Cerebellar nuclear complex (tissue), 1 donor: ENCODE results near the gene B3GNT8.
"Not testable (repeated sequence)": the region's sequence is repeated elsewhere in the genome, so short reads cannot be mapped to it uniquely, and the experiment has no call there.

Experiments
- DNase-seq, 2 experiments: peaks; one replicate each; lab custom pipeline; 2025; lab: John Stamatoyannopoulos, UW

Gene B3GNT8

DNA sequence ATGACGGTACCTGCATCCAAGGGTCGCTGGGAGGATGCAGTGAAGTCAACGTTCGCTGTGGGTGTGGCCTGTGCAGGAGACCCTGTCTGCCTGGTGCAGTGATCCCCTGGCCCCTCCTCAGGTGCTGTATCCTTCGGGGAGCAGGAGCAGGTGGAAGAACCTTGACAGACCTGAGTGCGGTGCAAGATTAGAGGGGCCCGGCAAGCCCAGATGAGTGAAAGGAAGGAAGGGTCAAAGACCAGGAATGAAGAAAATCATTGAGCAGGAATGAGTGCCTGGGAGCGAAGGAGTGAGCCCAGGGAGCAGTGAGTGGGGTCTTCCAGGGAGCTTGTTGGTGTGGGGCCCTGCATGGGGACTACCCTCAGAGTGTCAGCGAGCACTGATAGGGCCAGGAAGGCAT is 12.7 kb downstream of the B3GNT8 start:
- no peak for DNase-seq

DNA sequence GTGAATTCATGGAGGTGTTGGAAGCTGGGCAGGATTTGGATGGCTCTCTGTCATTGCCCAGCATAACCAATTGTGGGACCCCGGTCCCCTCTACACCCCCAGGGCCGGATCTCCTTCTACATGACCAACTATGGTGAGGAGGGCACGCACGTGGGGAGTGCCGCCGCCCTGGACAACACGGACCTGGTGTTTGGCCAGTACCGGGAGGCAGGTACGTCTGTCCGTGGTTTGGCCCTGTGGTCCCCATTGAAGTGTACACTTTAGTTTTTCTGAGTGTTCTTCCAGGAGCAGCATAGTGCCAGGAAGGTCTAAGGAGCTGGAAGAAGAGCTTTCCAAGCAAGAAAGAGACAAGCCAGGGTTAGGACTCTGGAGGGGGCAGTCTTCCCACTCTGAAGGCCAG is 13.2 kb downstream of the B3GNT8 start:
- no peak for DNase-seq

DNA sequence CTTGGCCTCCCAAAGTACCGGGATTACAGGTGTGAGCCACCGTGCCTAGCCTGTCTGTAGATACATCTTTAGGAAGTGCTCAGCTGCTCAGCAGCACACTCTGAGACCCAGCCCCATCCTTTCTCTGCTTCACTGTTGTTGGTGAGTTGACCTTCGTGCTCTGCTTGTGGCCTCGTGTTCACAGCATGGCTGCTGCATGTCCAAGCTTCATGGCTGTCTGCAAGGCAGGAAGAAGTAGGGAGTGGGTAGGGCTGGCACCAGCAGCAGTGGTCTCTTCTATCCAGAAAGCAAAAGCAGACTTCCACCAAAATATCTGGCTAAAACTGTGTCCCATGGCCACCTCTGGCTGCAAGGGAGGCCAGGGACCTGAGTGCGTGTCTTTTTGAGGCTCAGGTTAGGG is 14.2 kb downstream of the B3GNT8 start:
- DNase-seq, result no peak

DNA sequence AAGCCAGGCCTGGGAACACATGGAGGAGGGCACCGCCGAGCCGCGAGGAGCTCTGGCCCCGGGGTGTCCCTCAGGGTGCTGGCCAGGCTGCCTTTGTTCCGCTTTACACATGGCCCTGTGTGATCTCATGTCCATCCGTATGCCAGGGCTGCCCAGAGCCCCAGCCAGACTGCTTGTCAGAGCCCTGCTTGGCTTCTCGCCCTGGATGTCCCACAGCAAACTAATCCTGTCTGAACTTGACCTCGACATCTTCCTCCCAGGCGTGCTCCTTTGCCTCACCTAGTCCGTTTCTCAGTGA is 15.3 kb downstream of the B3GNT8 start:
- DNase-seq, result no peak

DNA sequence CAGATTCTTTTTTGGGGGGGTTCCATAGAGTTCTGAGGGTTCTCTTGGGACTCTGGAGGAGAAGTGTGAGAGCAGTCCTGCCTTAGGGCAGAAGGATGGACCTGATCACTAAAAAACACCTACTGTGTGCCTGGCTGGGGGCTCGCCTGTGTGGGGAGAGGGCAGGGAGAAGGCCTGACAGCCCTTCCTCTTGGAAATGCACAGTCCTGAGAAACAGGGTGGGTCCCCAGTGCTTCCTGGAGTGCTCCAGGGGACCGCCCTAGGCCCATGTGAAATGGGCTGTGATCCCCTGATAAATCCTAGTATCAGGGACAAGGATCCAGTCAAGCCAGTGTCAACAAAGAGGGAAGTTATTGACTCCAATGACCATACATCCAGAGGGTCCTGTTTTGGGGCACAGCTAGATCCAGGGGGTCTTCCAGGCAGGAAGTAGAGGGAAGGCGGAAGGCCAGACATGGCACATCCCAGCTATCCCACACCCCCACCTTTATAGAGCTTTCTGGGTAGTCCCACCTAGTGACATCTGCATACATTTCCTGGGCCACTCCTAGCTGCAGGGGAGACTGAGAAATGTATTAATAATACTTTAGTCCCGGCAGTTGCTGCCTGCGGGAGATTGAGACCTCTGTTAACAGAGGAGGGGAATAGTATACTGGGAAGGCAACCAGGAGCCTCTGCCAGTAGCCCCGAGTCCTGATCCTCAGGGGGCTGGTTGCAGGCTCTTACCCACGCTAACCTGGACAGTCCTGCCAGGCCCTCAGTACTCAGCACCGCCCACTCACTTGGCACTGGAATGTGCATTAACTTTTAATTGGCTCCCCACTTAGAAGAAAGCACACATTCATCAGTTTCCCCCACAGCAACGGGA is 15.8 kb downstream of the B3GNT8 start:
- no peak for DNase-seq

DNA sequence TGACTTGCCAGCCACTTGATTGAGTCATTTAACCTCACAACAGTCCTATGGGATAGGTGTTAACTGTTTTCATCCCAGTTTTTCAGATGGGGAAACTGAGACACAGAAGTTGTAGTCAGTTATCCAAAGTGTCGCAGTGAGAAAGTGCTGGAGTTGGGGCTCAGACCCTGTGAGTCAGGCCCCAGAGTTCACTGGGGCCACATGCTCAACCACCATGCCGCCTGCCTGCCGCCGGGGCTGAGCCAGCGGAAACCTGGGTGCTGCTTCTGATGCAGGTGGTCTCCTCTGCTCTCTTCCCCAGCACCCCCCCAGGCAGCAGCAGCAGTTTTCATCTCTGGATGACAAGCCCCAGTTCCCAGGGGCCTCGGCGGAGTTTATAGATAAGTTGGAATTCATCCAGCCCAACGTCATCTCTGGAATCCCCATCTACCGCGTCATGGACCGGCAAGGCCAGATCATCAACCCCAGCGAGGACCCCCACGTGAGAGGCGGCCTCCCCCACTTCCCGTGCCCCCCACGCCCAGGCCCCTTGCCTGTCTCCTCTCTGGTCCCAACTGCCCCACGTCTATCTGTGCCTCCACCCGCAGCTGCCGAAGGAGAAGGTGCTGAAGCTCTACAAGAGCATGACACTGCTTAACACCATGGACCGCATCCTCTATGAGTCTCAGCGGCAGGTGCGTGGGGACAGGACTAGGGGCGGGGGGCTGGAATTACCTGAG is 16.7 kb downstream of the B3GNT8 start:
- no peak for DNase-seq

DNA sequence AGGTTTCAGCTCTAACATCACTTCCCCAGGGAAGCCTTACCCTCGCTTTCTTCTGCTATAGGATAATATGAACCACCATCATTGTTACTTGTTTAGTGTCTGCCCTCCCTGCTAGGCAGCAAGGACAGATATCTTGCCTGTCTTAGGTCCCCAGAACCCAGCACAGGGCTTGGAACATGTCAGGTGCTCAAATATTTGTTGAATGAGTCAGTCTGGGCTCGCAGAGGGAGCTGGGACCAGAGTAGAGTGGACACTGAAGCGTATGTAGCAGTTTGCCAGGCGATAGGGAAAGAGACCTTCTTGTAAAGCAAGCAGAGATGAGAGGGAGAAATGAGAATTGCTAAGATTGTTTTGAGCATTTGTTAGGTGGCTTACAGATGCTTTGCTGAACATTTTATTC is 17.9 kb downstream of the B3GNT8 start:
- no peak for DNase-seq

DNA sequence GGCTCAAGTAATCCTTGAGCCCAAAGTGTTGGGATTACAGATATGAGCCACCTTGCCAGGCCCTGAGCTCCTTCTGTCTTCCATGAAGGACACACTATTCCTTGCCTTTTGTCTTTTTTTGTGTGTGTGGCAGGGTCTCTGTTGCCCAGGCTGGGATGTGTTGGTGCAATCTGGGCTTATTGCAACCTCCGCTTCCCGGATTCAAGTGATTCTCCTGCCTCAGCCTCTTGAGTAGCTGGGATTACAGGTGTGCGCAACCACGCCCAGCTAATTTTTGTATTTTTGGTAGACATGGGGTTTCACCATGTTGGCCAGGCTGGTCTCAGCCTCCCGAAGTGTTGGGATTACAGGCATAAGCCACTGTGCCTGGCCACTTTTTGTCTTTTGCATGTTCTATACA is 18.3 kb downstream of the B3GNT8 start:
- DNase-seq, result not testable (repeated sequence)

DNA sequence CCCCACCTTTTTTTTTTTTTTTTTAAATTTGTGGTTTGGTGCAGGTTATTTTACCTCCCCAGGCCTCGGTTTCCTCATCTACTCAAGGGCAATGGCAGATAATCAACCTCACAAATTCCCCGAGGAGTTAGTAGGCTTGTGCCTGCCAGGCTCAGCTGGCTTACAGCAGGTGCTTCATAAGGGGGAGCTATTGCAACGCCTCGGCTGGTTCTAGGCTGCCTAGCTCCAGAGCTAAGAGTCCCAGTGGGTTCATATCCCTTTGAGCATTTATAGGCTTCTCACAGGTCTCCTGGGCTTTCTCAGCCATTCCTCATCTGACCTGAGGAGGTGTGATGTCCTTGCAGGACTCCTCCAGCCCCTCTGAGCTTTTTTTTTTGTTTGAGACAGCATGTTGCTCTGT is 18.9 kb downstream of the B3GNT8 start:
- no peak for DNase-seq

DNA sequence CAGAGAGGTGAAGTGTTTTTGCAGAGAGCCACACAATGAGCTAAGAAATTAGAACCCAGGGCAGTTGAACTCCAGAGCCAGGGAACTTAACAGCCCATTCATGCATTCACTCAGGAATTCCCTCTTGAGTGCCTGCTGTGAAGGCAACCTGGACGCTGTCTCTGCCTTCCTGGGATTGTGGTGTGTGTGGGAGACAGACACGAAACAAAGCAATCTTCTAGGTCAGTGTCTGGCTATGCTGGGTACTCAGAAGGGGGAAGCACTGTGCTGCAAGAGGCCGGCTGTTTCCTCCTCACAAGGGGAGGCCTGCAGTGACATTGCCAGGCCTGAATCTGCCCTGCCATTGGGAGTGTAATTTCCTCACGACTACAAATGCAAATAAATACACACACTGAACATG is 19.9 kb downstream of the B3GNT8 start:
- no peak for DNase-seq

DNA sequence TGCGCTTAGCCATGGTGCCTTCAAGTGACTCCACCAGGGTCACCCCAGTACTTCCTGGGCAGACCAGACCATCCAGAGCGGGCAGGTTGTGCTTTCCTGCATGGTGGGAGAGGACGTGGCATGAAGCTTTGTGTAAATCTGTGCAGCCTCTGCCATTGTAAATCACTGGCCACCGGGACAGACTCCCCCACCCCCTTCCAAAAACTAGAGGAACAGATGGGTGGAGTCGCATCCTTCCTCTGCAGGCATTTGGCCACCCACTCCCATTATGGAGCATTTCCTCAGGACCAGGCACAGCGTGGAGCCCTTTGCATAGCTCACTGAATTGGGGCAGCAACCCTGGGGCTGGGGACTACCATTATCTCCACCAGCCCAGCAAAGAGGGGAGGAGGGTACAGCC is 21.4 kb downstream of the B3GNT8 start:
- DNase-seq, result no peak

DNA sequence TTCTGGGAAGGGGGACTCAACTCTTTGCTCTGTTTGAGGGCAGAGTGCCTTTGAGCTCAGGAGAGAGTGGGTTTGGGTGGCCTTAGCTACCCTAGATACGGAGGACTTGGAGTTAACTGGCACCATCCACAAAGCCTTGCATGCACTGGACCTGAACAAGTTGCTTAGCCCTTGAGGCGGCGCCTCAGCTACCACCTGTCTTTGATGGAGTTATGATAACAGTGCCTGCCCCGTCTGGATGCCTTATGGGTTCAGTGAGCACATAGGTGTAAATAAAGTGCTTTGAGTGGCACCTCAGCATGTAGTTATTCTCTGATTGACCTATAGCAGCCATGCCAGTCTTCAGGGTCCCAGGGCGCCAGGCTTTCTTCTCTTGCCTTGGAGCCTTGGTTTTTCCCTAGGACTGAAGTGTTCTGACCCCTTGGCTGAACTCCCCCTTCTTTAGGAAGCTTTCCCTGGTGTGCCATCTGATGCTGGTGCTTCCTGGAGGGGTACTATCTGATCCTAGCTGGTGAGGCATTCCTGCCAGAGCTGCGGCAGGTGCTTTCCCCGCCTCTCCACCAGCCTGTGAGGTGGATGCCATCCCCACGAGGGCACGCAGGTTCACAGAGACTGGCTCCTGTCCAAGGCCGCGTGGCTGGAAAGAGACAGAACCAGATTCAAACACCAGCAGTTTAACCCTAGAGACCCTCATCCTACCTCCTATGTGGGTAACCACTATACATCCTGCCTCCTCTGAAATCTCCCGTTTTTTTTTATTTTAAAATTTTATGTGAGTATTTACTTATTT is 23.8 kb downstream of the B3GNT8 start:
- no peak for DNase-seq

DNA sequence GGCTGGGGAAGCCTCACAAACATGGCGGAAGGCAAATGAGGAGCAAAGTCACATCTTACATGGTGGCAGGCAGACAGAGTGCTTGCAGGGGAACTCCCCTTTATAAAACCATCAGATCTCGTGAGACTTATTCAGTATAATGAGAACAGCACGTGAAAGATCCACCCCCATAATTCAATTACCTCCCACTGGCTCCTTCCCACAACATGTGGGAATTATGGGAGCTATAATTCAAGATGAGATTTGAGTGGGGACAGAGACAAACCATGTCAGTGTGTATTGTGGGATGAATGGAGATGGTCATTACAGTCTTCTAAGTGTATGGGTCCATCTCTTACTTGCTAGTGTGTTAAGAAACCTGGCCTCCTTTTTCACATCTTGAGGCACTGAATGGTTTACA is 25.2 kb downstream of the B3GNT8 start:
- no peak for DNase-seq

DNA sequence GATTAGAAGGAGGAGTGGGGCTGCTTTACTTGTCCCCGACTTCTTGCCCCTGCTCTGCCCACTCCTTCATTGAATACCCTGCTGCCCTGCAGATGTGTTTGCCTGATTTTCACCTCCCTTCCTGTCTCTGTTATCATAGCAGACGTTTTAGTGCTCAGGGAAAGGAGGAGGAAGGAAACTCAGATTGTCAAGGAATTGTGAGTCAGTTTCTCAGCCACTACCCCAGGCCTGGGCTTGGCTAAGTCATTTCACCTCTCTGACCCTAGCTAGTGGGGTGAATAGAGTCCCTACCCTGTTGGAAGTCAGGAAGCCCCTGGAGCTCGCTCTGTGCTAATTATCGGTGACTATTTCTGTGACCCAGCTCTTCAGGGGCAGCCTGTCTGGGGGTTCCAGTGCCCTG is 25.7 kb downstream of the B3GNT8 start:
- no peak for DNase-seq

DNA sequence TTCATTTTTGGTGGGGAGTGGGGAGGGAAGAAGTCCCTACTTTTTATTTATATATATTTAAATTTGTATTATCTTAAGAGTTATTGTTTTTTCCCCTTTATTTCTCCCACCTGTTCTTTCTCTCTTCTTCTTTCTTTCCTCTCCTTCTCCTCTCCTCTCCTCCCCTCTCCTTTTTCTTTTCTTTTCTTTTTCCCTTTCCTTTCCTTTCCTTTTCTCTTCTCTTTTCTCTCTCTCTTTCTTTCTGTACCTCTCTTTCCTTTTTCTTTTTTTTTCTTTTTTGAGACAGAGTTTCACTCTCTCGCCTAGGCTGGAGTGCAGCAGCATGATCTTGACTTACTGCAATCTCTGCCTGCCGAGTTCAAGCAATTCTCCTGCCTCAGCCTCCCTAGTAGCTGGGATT is 27.6 kb downstream of the B3GNT8 start:
- DNase-seq, result no peak

DNA sequence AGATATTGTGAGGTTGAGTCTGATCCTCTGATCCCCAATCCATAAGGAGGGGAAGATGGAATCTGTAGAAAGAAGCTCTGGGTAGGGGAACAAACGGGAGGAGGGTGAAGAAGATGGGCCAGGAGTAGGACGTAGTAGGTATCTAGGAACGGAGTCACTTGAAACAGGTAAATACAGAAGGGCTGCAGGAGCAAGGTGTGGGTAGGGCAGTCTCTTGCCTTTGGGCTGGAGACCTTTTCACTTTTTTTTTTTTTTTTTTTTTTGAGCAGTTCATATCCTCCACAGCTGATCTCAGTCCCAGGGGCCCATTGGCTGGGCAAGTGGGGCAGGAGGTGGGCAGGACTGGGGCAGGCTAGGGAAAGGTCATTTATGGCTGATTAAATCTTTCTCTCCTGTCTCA is 28.1 kb downstream of the B3GNT8 start:
- no peak for DNase-seq

DNA sequence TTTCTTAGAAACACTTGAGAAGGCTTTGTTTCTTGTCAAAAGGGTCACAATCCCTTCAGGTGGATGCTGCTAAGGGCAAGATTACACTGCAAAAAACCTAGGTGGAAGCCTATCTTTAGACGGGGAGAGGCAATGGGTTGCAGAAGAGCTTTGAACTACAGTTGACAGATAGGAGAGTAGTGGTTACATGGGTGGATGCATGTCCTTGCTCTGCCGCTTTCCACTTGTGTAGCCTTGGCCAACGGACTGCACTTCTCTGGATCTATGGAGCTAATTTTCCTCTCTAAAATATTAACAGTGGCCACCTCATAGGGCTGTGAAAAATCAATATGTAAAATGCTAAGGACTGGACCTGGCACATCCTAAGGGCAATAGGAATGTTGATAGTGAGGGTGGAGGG is 28.6 kb downstream of the B3GNT8 start:
- no peak for DNase-seq

DNA sequence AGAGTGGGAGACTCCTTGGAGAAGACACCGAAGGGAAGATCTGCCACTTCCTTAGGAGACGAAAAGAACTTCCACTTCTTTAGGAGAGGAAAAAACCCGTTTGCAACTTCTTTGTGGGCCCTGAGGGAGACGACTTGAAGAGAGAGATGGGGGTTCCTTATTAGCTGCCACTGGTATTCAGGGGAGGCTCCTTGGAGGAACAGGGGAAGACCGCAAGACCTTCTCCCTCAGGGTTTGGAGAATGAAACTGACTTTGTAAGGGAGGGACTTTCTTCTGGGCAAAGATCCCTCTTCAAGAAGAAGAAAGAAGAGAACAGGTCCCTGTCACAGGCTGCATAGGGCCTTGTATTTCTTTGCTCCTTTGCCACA is 29.1 kb downstream of the B3GNT8 start:
- DNase-seq, result no peak

DNA sequence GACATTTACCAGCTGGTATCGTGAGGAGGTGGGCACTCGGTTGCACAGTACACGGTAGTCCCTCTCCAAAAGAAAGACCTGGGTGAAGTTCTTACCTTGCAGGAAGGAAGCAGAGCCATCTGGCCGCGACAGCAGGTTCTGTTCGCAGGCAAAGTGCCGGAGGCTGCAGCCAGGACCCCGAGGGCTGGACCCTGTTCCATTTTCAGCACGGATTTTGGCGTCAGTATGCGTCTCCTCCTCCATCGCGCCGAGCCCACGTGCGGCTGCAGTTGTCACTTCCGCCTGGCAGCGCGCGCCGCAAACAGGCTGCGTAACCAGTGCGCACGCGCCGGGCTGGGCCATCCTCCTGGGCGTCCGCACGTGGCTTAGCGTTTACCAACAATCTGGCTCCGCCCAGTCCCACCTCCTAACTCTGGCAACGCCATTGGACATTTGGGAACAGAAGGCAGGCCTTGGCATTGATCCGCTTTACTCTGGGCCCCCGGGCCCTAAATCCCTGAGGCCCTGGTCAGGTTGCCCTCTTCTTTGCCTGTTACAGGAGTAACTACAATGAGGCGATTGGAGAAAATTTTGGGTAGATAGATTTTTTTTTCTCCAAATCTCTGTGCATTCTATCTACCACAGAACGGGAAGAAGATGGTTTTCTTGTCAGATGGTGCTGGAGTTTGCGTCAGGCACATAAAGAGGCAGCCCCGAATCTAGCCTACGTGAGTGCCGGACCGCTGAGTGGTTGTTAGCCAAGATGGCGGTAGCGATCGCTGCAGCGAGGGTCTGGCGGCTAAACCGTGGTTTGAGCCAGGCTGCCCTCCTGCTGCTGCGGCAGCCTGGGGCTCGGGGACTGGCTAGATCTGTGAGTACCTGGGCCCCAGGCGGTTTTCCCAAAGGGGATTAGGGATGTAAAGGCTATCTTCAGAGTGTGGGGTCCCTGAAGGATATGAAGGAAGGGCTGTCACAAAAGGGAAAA is 29.8 kb downstream of the B3GNT8 start, which contains the start of the genes BCKDHA and EXOSC5:
BCKDHA (plus strand) TSS at position 733 of the 964 bp plus-strand sequence; CDS start at position 743, 10 bp downstream.
EXOSC5 (minus strand) TSS at position 274 of the 964 bp plus-strand sequence; CDS start at position 243, 31 bp downstream.
- peak; percentile 97 for DNase-seq

DNA sequence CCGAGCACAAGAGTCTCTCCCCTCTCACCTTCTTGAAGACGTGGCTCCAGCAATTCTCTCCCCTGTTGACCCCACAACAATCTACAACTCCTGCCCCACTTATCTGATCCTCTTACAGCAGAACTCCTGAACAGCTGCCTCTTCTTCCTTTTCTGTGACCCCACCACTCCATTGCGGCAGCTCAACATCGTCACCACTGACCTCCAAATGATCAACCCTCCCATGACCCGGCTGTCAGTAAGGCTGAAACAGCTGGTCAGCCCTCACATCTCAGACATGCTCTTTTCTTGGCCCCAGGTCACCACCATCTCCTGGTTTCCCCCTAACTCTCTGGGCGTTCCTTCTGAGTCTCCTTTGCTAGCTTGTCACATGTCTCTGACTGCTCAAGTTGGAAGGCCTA is 31.8 kb downstream of the B3GNT8 start:
- DNase-seq, result no peak

DNA sequence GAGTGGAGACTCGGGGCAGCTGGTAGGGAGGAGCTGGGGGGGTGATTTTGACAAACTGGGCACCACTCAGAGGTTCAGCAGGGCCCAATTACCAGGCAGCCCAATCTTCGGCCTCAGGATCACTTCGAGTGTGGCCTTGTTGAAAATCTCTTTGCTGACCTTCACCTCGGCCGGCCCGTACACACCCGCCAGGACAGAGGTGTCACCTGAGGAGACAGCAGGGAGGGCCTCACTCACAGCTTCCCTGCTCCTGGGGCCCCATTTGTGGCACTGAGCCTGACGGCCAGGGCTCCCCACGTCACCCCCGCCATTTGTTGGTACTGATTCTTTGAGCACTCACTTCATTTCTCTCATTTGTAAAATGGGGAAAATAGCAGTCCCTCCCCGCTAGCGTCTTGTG is 34.4 kb downstream of the B3GNT8 start:
- no peak for DNase-seq

DNA sequence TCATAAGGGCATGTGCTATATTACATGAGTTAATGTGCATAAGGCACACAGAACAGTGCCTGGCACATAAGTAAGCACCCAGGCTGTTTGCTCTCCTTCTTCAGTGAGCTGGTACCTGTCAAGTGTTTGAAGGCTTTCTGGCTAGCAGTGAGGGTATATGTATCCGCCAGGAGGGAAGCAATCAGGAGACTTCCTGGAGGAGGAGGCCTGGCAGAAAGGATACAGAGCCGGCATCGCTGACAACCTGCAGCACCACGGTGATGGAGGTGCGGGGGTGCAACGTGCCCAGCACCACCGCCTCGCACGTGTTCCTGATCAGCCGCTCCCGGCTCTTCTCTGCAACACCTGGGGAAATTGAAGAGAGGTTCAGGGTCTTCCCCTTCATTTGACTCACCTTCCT is 35.6 kb downstream of the B3GNT8 start:
- DNase-seq, result no peak
